GM12801 (cell line): ENCODE data around the gene EMD.

Experiments
- TF ChIP-seq, protein P1 (sequence below): IDR thresholded peaks from one replicate; pipeline ENCODE4 v1.5.1; 2011; ENCODE audit warnings: control low read depth; ENCODE audit not compliant: insufficient read length; ENCODE audit errors: extremely low read depth

EMD gene

GRCh38 chrX:154349359-154349935 lies 29.6 kb upstream of the EMD start:
- TF ChIP-seq, protein P1, sequence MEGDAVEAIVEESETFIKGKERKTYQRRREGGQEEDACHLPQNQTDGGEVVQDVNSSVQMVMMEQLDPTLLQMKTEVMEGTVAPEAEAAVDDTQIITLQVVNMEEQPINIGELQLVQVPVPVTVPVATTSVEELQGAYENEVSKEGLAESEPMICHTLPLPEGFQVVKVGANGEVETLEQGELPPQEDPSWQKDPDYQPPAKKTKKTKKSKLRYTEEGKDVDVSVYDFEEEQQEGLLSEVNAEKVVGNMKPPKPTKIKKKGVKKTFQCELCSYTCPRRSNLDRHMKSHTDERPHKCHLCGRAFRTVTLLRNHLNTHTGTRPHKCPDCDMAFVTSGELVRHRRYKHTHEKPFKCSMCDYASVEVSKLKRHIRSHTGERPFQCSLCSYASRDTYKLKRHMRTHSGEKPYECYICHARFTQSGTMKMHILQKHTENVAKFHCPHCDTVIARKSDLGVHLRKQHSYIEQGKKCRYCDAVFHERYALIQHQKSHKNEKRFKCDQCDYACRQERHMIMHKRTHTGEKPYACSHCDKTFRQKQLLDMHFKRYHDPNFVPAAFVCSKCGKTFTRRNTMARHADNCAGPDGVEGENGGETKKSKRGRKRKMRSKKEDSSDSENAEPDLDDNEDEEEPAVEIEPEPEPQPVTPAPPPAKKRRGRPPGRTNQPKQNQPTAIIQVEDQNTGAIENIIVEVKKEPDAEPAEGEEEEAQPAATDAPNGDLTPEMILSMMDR = no peak

GRCh38 chrX:154349979-154350378 lies 29.1 kb upstream of the EMD start:
- TF ChIP-seq, protein P1 = no peak

- TF ChIP-seq, protein P1 = no peak
These were observed 28.5 kb upstream of the EMD start for GRCh38 chrX:154350429-154351182.

DNA sequence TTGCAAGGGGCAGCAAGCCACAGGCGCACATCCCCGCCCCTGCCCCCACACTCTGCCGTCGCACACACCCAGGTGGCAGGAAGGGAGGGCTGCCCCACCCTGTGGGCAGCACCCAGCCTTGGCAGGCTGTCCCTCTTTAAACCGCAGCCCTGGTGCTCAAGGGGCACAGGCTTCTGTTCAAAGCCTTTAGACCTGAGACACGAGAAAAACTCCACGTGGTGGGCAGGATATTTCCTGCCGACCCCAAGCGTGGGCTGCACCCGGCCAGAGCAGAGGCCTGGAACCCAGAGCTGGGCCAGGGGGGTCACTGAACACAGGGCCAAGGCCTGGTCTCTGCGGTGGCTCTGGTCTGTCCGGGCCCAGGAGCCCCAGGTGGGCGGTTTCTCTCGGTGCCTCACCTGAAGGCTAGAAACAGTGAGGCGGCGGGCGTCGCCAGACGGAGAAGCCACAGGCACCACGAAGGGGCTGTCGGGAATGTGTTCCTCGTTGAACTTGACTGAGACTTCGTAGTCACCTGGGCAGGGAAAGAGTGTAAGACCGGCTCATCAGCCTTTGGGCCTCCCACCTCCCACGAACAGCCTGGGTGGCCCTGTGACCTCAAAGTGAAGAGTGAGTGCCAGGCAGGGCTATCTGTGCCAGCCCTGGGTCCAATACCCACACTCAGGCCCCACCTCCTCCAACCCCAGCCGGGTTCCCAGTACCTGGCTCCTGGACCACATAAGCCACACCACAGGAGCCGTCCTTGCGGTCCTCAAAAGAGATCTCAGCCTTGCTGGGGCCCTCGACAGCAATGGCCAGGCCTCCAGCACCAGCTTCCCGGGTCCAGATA lies 27.7 kb upstream of the EMD start:
- TF ChIP-seq, protein P1 = no peak

- TF ChIP-seq, protein P1 = no peak
These were observed 27.1 kb upstream of the EMD start for GRCh38 chrX:154352012-154352401.

- TF ChIP-seq, protein P1 = no peak
These were observed 26.6 kb upstream of the EMD start for GRCh38 chrX:154352466-154352865.

GRCh38 chrX:154353172-154353843 lies 25.8 kb upstream of the EMD start:
- TF ChIP-seq, protein P1 = no peak
